RKO (cell line): ENCODE results near the gene SIPA1L3.

ENCODE experiments used
- DNase-seq: peaks from one replicate; pipeline ENCODE4 v3.0.0-alpha.2; 2016; ENCODE audit warnings: low spot score

SIPA1L3 gene

DNA sequence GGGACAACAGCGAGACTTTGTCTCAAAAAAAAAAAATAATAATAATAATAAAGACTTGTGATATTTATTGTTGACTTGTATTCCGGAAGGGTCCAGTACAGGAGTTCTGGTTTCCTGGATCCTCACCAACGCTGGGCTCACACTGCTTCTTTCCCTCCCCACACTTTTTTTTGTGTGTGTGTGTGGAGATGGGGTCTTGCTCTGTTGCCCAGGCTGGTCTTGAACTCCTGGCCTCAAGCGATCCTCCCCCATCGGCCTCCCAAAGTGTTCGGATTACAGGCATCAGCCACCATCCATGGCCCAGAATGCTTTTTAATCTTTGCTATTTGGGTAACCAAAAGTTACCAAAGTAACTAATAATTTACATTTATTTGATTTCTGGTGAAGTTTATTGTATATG, 39.1 kb downstream of the SIPA1L3 start:
- DNase-seq: no peak

DNA sequence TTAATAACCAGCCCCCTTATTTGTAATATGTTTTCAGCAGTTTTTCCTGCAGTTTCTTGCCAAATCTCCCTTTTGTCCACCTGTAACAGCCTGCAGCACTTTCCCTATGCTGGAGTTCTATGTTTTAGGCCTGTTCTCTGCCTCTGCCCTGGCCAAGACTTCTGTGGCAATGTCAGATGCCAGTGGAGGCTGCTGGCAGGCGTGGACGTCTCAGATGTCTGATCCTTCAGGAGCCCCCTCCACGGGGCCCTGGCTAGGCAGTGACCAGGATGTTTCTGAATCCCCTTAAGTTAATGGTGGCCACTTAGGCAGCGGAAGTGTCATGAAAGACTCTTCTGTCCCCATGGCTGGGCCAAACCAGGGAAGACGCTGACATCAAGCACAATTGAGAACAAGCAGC, 40.8 kb downstream of the SIPA1L3 start:
- no peak for DNase-seq

DNA sequence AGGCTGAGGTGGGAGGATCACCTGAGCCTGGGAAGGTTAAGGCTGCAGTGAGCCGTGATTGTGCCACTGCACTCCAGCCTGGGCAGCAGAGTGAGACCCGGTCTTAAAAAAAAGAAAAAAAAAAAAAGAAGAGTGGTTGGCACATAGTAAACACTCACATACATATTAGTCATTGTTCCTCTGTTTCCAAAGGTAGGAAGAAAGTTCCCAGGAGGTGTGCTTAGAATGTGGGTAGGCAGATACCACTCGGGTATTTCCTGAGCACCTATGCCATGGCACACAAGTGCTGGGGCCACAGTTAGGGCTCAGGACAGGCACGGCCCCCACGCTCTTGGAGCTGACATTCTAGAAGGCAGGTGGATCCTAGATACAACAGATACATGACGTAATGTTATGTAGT, 41.4 kb downstream of the SIPA1L3 start:
- no peak for DNase-seq

DNA sequence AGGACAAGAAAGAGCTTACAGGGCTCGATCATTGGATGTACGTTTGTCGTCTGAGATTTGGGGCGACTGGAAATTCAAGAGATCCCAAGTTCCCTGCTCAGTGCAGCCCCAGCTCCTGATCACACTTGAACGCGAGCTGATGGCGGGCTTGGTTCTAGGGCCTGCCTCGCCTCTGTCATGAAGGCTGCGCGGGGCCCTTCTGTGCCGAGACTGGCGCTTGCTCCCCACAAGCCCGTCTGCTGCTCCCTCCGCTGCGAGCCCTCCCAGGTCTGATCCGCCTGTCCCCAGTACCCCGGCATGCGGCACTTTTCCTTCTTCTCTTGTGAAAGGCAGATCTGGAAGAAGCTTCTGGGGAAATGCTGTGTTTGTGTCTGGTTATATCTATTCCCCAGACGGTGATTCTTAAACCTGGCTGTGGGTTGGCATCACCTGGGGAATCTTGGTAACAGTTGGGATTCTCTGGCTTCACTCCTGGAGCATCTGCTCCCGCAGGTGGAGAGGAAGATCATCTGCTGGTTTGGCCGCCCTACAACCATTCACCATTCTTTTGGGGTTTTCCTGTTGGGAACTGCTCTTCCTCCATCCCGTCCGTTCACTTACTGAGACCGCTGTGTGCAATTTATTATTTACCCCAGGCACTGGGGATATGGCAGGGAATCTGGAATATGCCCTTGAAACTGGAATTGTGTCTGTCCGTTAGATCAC, 43.6 kb downstream of the SIPA1L3 start:
- no peak for DNase-seq

DNA sequence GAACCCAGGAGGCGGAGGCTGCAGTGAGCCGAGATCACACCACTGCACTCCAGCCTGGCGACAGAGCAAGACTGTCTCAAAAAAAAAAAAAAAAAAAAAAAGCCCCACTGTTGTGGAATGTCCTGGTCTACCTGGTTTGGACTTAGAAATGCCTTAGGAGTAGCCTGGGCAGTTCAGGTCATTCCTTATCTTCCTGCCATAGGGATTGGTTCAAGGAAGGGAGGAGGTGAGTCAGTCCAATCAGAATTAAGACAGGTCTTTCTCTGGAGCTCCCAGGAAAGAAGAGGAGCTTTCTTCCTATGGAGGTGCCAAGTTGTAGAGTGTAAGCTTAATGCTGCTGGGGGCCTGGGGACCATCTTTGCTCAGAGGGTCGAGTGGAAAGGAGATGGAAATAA, 44.8 kb downstream of the SIPA1L3 start:
- no peak for DNase-seq

DNA sequence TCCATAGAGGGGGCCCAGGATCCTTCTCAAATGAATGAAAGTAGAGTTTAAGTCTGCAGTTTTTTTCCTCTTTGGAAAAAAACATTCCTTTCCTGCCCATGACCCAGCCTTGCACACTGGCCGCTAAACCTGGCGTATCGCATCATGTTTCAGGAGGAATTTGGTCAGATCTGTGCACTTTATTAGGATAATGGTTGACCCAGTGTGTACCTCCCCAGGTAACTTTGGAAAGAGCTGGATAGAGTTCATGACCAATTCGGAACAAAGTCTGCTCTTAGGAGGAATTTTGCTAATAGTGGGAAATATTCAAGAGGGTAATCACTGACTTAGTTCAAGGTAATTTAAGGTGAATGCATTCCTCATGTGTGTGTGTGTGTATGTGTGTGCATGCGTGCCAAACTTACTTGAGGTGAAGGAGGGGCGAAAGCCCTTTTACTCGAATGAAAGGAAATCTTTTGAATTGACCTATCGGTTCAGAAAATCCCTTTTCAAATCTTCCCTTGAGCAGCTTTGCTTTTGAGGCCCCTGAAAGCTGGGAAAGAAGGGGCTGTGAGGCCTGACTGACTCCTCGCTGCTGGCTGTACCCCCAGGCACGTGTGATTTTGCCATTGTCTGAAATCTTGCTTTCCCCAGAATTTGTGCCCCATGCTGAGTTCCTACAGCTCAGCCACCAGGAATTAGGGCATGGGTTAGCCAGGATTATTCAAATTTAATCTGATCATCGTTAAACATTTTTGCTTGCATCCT, 46.3 kb downstream of the SIPA1L3 start:
- no peak for DNase-seq

DNA sequence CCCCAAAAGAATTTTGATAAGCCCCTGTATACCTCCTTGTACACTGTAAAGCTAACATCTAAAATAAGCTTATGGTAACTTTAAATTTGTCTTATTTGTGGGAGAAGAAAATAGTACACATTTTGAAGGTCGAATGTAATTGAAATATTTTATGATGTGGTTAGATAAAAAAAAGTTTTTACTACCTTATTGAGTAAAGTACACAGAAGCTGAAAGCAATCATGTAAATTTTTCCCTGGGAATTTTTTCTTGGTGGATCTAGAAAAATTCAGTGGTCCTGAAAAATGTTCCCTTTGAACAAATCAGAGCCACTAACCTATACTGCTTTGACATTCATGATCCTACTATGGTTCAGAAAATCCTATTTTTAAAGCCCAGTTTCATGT, 46.9 kb downstream of the SIPA1L3 start:
- DNase-seq: no peak

DNA sequence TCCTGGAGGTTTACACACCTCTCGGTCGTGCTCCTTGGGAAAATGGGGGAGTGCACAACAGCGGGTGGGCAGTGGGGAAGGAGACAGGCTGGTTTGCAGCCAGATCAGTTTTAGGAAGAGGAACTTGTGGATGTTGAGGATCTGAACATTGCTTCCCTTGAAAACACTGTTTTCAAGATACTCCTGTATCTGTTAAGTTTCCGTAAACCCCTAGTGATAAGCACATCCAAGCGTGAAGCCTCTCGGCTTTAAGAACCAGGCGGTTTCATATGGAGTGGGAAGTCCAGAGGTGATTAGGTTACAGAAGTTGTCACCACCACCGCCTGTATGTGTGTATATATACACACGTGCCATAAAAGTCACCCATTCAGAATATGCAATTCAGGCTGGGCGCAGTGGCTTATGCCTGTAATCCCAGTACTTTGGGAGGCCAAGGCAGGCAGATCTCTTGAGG, 47.4 kb downstream of the SIPA1L3 start:
- no peak for DNase-seq

DNA sequence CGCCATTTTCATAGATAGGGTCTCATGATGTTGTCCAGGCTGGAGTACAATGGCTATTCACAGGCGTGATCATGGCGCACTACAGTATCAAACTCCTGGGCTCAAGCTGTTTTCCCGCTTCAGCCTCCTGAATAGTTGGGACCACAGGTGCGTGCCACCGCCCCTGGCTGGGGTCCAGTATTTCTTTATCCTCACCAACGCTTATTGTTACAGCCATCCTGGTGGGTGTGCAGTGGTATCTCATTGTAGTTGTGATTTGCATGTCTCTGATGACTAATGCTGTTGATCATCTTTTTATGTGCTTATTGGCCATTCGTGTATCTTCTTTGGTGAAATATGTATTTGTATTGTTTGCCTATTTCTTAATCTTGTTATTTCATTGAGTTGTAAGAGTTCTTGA, 49.0 kb downstream of the SIPA1L3 start:
- DNase-seq: no peak

DNA sequence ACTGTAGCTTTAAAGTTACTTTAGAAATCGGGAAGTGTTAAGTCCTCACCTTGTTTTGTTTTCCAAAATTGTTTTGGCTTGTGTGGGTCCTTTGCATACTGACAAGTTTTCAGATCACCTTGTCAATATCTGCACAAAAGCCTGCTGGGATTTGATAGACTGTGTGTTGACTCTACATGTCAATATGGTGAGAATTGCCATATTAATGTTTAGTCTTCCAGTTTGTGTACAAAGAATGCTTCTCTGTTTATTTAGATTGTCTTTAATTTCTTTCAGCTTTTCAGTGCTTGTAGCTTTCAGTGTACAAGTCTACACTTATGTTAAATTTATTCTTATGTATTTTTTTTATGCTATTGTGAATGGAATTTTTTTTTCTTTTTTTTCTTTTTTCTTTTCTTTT, 50.2 kb downstream of the SIPA1L3 start:
- no peak for DNase-seq

DNA sequence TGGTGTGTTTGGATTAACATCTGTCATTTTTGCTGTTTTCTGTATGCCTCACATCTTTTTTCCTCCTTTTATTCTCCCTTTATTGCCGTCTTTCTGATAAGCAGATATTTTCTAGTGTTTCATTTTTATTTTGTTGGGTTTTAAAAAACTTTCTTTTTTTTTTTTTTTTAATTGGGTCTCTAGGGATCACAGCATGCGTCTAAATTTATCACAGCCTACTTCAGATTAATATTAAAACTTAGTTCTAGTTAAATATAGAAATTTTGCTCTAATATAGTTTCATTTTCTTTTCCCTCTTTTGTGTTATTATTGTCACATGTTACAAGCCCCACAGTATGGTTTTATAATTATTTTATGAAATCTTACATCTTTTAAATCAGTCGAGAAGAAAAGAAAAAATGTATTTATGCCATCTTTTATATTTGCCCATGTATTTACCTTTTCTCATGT, 52.7 kb downstream of the SIPA1L3 start:
- DNase-seq: no peak

DNA sequence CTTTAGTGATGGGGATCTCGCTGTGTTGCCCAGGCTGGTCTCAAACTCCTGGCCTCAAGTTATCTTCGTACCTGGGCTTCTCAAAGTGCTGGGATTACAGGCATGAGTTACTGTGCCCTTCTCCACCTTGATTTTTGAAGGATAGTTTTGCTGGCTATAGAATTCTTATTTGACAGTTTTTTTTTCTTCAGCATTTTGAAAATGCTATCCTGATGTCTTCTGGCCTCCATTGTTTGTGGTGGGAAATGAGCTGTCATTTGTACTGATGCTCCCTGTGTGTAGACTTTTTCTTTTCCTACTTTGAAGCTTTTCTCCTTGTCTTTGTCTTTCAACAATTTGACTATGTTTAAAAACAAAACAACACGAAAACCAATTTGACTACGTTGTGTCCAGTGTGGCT, 54.2 kb downstream of the SIPA1L3 start:
- DNase-seq: no peak

DNA sequence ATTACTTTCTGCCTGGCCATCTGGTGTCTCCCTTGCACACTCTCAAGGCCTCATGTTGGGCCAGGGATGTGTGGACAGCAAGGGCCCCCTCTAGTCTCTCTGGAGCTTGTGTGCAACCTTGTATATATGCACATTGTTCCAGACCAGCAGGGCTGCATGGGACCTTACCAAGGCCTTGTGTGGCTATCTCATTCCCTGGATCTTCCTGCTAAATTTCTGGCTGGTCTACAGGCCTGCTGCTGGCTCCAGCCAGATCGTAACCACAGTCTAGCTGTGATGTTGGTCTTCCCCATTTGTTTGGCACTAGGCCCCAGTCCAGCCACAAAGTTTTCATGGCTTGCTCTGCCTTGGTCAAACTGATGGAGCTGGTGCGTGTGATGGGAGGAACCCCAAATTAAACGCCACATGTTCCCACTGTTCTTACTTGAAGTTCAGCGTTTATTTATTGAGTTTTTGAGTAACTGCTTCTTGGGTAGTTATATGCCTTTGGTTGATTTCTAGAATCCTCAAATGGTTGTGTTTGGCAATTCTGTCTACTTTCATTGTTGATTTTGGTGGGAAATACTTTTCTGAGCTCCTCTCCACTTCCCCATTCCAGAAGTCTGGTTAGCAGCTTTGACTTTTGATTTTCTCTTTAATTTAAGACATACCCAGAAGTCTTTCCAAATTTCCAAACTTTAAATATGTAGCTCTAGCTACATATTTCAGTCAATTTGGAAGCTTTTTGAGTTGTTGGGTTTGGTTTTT, 56.4 kb downstream of the SIPA1L3 start:
- no peak for DNase-seq

DNA sequence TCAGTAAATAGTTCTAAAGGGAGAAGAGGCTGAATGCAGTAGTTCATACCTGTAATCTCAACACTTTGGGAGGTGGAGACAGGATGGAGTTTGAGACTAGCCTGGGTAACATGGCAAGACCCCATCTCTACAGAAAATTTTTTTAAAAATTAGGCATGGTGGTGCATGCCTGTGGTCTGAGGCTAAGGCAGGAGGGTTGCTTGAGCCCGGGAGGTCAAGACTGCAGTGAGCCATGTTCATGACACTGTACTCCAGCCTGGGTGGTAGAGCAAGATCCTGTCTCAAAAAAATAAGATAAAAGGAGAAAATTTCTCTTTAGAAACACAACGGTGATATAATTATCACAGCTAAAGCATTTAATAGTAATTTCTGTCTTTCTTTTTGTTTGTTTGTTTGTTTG, 57.1 kb downstream of the SIPA1L3 start:
- no peak for DNase-seq

DNA sequence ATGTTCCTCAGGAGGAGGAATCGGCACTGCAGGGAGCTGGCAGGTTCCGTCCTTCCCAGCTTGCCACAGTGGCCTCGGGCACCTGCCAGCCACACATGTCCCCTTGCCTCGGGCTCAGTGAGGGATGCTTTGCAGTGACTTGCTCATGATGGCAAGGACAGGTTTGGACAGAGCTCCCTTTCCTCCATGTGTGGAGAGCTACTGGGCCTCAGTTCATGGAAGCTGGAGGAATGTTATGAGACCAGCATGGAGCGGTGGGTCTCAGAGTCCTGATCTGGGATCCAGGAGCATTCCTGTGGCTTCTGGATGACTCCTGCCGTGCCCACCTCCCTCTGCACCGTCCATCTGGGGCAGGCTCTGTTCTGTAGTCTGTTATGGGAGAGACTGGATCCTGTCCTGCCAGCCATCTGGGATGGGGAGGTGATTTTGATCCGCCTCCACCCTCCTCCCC, 59.2 kb downstream of the SIPA1L3 start:
- DNase-seq: no peak

DNA sequence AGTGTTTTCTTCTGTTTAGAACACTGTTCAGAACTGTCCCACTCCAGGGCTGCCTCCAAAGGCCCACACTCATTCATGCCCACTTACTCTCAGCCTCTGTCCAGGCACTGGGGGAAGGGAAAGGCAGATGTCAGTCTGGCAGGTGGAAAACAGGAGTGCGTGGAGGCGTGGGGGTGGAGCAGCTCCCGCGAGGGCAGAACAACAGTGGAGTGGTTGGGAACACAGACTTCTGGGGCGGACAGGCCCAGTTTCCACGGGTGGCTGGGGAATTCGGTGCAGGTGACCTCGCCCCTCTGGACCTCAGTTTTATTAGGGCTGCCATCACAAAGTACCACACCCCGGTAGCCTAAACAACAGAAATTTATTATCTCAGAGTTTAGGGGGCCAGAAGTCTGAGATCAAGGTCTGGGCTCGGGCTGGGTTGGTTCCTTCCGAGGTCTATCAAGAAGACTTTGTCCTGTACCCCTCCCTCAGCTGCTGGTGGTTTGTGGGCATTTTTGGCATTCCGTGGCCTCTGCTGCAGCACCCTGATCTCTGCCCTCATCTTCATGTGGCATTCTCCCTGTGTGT, 59.7 kb downstream of the SIPA1L3 start:
- no peak for DNase-seq

DNA sequence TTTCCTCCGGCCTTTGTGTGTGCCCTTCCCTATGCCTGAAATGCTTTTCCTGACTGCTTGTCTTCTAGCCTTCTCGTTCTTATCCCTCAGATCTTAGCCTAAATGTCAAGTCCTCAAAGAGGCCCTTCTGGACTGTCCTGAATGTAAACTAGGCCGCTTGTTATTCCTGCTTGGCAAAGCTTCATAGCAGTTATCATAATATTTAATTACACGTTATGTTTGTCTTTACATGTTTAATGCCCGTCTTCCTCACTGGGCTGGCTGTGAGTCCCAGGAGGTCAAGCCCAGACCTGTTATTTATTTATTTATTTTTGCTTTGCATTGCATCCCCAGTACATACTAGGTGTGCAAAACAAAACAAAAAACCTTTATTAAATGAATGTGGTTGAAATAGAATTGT, 62.7 kb downstream of the SIPA1L3 start:
- no peak for DNase-seq

DNA sequence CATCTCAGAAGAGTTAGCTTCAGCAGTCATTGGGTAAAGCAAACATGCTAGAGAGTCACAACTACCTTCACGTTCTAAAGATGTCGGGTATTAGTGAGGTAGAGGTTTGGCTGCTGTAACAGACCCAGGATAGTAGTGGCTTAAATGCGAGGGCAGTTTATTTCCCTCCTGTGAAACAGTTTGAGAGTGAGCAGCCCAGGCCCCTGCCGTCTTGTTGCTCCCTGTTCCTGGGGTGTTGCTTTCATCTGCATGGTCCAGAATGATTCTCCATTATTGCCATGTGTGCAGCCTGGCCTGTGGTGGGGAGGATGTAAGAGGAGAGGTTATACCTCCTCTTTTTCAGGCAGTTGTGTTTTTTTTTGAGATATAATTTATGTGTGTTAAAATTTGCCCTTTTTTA, 63.7 kb downstream of the SIPA1L3 start:
- DNase-seq: no peak

DNA sequence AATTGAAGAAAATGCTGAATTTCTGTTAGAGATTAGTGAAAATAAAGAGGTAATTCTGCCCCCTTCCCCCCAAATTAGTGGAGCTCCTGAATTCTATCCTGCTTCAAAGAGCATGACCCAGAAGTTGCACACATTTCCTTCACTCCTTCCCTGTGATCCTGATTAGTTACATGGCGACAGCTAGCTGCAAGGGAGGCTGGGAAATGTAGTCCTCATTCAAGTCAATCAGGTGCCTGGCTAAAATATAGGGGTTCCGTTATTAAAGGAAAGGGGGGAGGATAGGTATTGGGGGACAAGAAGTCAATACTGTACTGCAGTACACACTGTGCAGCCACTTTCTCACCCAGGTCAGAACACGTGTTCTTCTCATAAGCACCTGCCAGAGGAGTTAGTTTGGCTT, 65.8 kb downstream of the SIPA1L3 start:
- DNase-seq: no peak

DNA sequence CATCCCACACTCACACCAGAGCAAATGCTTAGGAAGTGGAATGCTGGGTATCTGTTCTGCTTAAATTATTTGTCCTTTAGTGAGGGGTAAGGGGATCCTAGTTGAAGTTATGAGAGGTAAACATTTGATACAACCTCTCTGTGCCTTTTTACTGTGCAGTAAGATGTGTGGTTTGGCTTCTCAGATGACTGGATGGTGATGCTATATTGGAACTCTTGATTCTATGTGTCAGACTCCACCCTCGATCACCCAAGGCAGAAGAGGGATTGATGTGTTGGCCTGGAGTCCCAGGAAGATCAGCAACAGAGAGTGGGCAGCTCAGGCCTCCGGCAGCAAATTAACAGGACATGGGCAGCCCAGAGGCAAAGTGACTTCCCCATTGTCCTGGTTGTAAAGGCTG, 66.7 kb downstream of the SIPA1L3 start:
- no peak for DNase-seq

DNA sequence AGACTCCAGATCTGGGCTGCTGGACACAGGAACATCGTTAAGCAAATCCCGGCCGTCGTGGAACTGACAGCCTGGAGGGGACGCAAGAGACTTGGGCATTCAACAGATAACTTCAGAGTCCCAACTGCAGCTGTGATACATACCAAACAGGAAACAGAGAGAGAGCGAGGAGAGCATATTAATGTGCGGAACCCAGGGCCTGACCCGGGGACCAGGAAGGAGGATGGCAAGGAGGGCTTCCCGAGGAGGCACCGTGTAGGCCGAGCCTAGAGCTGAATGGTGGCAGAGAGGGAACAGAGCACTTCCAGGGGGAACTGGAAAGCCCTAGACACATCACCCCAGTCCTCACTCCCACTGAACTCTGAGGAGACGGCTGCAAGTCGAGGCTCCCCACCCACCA, 68.1 kb downstream of the SIPA1L3 start:
- DNase-seq: no peak
